GM18511 (cell line): ENCODE data around the gene TADA2B.

ENCODE experiments used
- ATAC-seq: cut with Tn5 transposase; IDR thresholded peaks from one replicate; pipeline ENCODE4 v1.9.1; 2021; ENCODE audit warnings: mild to moderate bottlenecking, moderate library complexity; ENCODE audit not compliant: unreplicated experiment

The TADA2B gene

GRCh38 chr4:7105276-7105675 lies 62.1 kb downstream of the TADA2B start:
- no peak for ATAC-seq

GRCh38 chr4:7107166-7107905 lies 64.2 kb downstream of the TADA2B start:
- ATAC-seq, result no peak
